Naive thymus-derived CD4-positive, alpha-beta T cell (primary cell): ENCODE results near the gene KLB. TPM values are rescaled to one million over a fixed set of nuclear protein-coding genes. Genes with fewer than 3 reads are reported as not detected.

Experiments used
- ATAC-seq: fragments of 150-1000 bp; cut with Tn5 transposase; 2 replicates; pipeline ENCODE4 v1.10.0; 2021; ENCODE audit warnings: mild to moderate bottlenecking, moderate library complexity
- CTCF ChIA-PET: fragments of 350-600 bp; sonication (Branson Sonifier 250); formaldehyde crosslinking; loops from one replicate; lab custom pipeline; 2021; ENCODE audit warnings: antibody characterized with exemption; lab: Charles Lee
- POLR2A ChIA-PET: fragments of 350-600 bp; sonication (Branson Sonifier 250); formaldehyde crosslinking; loops from one replicate; lab custom pipeline; 2021; ENCODE audit warnings: antibody characterized with exemption, inconsistent platforms; lab: Charles Lee
- DNase-seq, 9 donors: peaks; one replicate each; pipeline versions ENCODE4 v3.0.0 to v3.0.0-alpha.2; 2020 to 2022; ENCODE audit warnings: mixed read lengths in 1 of 9
- H3K27ac ChIP-seq: one replicate; pipeline ENCODE4 v1.7.0; 2013; ENCODE audit warnings: mild to moderate bottlenecking, low read depth, low read length, moderate library complexity
- H3K27me3 ChIP-seq, 2 donors: one replicate each; pipeline ENCODE4 v1.7.0; 2013; ENCODE audit warnings: low read length in 2 of 2, mild to moderate bottlenecking in 2 of 2, moderate library complexity in 2 of 2; ENCODE audit not compliant: control insufficient read depth in 2 of 2, insufficient read depth in 2 of 2
- H3K36me3 ChIP-seq, 3 experiments: 1 replicate in 2 of 3; 2 replicates in 1 of 3; pipeline ENCODE4 v1.7.0; 2013; ENCODE audit warnings: low read length in 3 of 3, mild to moderate bottlenecking in 3 of 3, moderate library complexity in 1 of 3; ENCODE audit not compliant: insufficient read depth in 3 of 3, control insufficient read depth in 2 of 3
- H3K4me1 ChIP-seq, 2 donors: one replicate each; pipeline ENCODE4 v1.7.0; 2013; ENCODE audit warnings: low read length in 2 of 2, mild to moderate bottlenecking in 2 of 2, moderate library complexity in 1 of 2; ENCODE audit not compliant: control insufficient read depth in 2 of 2, insufficient read depth in 2 of 2
- H3K4me3 ChIP-seq: 2 replicates; pipeline ENCODE4 v1.7.0; 2013; ENCODE audit warnings: mild to moderate bottlenecking, low read length
- H3K9me3 ChIP-seq, 3 experiments: 1 replicate in 2 of 3; 2 replicates in 1 of 3; pipeline ENCODE4 v1.7.0; 2013; ENCODE audit warnings: low read length in 3 of 3; ENCODE audit not compliant: control insufficient read depth in 2 of 3
- H3K27ac Mint-ChIP-seq, 9 donors: one replicate each; pipeline ENCODE4 v1.8.0; 2020 to 2022; ENCODE audit warnings: mixed read lengths in 9 of 9, mild to moderate bottlenecking in 8 of 9, moderate library complexity in 5 of 9, inconsistent platforms in 2 of 9
- H3K27me3 Mint-ChIP-seq, 5 donors: one replicate each; pipeline ENCODE4 v1.8.0; 2021 to 2022; ENCODE audit warnings: mixed read lengths in 5 of 5, mild to moderate bottlenecking in 1 of 5
- H3K36me3 Mint-ChIP-seq, 5 donors: one replicate each; pipeline ENCODE4 v1.8.0; 2020 to 2022; ENCODE audit warnings: mixed read lengths in 5 of 5, mild to moderate bottlenecking in 3 of 5, inconsistent platforms in 1 of 5
- H3K4me1 Mint-ChIP-seq, 7 donors: one replicate each; pipeline ENCODE4 v1.8.0; 2020 to 2022; ENCODE audit warnings: mixed read lengths in 7 of 7, mild to moderate bottlenecking in 3 of 7, inconsistent platforms in 1 of 7
- H3K4me3 Mint-ChIP-seq, 10 donors: one replicate each; pipeline ENCODE4 v1.8.0; 2020 to 2022; ENCODE audit warnings: mild to moderate bottlenecking in 10 of 10, mixed read lengths in 10 of 10, moderate library complexity in 6 of 10, inconsistent platforms in 2 of 10
- H3K9me3 Mint-ChIP-seq, 11 donors: one replicate each; pipeline ENCODE4 v1.8.0; 2020 to 2022; ENCODE audit warnings: mixed read lengths in 11 of 11, mild to moderate bottlenecking in 4 of 11, inconsistent platforms in 1 of 11, moderate library complexity in 1 of 11
- intact Hi-C, 2 donors: fragments of 100-400 bp; cut with micrococcal nuclease; formaldehyde crosslinking; loops; one replicate each; pipeline ENCODE4 v1.15.1; 2023
- polyA plus RNA-seq, 2 donors: library from polyadenylated mRNA; unstranded; fragments of 300-500 nt; fragmentation: Illumina TruSeq; gene quantifications; one replicate each; pipeline ENCODE4 v1.2.3, GENCODE V29; 2021
- total RNA-seq, 6 experiments: library from RNA in 5 of 6; stranded (reverse) in 5 of 6; gene quantifications; 1 replicate in 5 of 6; 2 replicates in 1 of 6; pipeline ENCODE4 v1.2.3 and lab custom pipeline; 2021 to 2026

KLB gene
- total and polyA plus RNA-seq, 7 experiments from 2014 or later: 0.07 TPM; not detected in 6

GRCh38 chr4:39429476-39430334 is 23.0 kb downstream of the KLB start:
- Histone ChIP-seq H3K27ac (no peak overlapping the region), H3K4me3 (no peak overlapping the region), H3K27me3 (no peaks in the 10 kb centered on the region), H3K36me3 (no peaks in the 10 kb centered on the region), H3K4me1 (no peaks in the 10 kb centered on the region), H3K9me3 (no peaks in the 10 kb centered on the region)
- H3K36me3 Mint-ChIP-seq: no peaks in the 10 kb centered on the region
- ChIA-PET CTCF (interaction anchor here (0.6 kb wide), 2 partner anchors 9 to 378 kb away, joined by 3 to 5 read pairs; no protein-coding TSS in a partner anchor), POLR2A (no interaction called here)
- ATAC-seq: no peak
- no peak overlapping the region for H3K27ac Mint-ChIP-seq
- no peak overlapping the region for H3K4me3 Mint-ChIP-seq
- no peaks in the 10 kb centered on the region for H3K4me1 Mint-ChIP-seq
- peaks cover 0 to 1% (median 0%) of the 10 kb centered on the region in 5 donors for H3K27me3 Mint-ChIP-seq
- no peaks in the 10 kb centered on the region for H3K9me3 Mint-ChIP-seq
- intact Hi-C loops: no loop called here
- DNase-seq: no peak

- no peak overlapping the region for H3K4me3 ChIP-seq
- DNase-seq: no peak
- H3K27me3 ChIP-seq: no peaks in the 10 kb centered on the region
- ChIA-PET CTCF (no interaction called here), POLR2A (interaction anchor here (1.0 kb wide), 1 partner anchor 14 kb away, joined by 4 read pairs; no protein-coding TSS in a partner anchor)
- H3K36me3 Mint-ChIP-seq: no peaks in the 10 kb centered on the region
- H3K4me1 ChIP-seq: no peaks in the 10 kb centered on the region
- H3K27me3 Mint-ChIP-seq: peaks cover 0 to 12% (median 0%) of the 10 kb centered on the region in 5 donors
- no peak overlapping the region for H3K4me3 Mint-ChIP-seq
- no peak for ATAC-seq
- H3K9me3 Mint-ChIP-seq: no peaks in the 10 kb centered on the region
- no peaks in the 10 kb centered on the region for H3K4me1 Mint-ChIP-seq
- intact Hi-C loops: no loop called here
- no peak overlapping the region for H3K27ac Mint-ChIP-seq
- no peaks in the 10 kb centered on the region for H3K9me3 ChIP-seq
- H3K36me3 ChIP-seq: no peaks in the 10 kb centered on the region
- H3K27ac ChIP-seq: no peak overlapping the region
Measured at GRCh38 chr4:39433878-39434492, 27.3 kb downstream of the KLB start.

- ChIA-PET CTCF (no interaction called here), POLR2A (no interaction called here)
- intact Hi-C loops: no loop called here
- ATAC-seq: no peak
- no peak for DNase-seq
- no peaks in the 10 kb centered on the region for H3K27me3 ChIP-seq
- Mint-ChIP-seq H3K9me3 (no peaks in the 10 kb centered on the region), H3K27ac (no peak overlapping the region), H3K36me3 (no peaks in the 10 kb centered on the region), H3K4me3 (no peak overlapping the region), H3K4me1 (no peaks in the 10 kb centered on the region), H3K27me3 (peaks cover 0 to 15% (median 0%) of the 10 kb centered on the region in 5 donors)
- no peak overlapping the region for H3K27ac ChIP-seq
- H3K36me3 ChIP-seq: no peaks in the 10 kb centered on the region
- no peaks in the 10 kb centered on the region for H3K9me3 ChIP-seq
- H3K4me3 ChIP-seq: no peak overlapping the region
- H3K4me1 ChIP-seq: no peaks in the 10 kb centered on the region
Measured at GRCh38 chr4:39435659-39436563, 29.2 kb downstream of the KLB start.

- Mint-ChIP-seq H3K4me3 (no peak overlapping the region), H3K36me3 (no peaks in the 10 kb centered on the region), H3K9me3 (no peaks in the 10 kb centered on the region), H3K27ac (no peak overlapping the region), H3K4me1 (no peaks in the 10 kb centered on the region), H3K27me3 (peaks cover 0 to 18% (median 0%) of the 10 kb centered on the region in 5 donors)
- ATAC-seq: no peak
- H3K4me1 ChIP-seq: no peaks in the 10 kb centered on the region
- no peak overlapping the region for H3K27ac ChIP-seq
- no peaks in the 10 kb centered on the region for H3K27me3 ChIP-seq
- ChIA-PET CTCF (interaction anchor here (0.7 kb wide), 1 partner anchor 17 kb away, joined by 3 read pairs; no protein-coding TSS in a partner anchor), POLR2A (no interaction called here)
- H3K9me3 ChIP-seq: no peaks in the 10 kb centered on the region
- DNase-seq: no peak
- intact Hi-C loops: no loop called here
- H3K4me3 ChIP-seq: no peak overlapping the region
- no peaks in the 10 kb centered on the region for H3K36me3 ChIP-seq
Measured at GRCh38 chr4:39441593-39441992, 34.9 kb downstream of the KLB start.

GRCh38 chr4:39442998-39443397 is 36.3 kb downstream of the KLB start:
- peaks cover 0 to 11% (median 0%) of the 10 kb centered on the region in 5 donors for H3K27me3 Mint-ChIP-seq
- intact Hi-C loops: no loop called here
- ATAC-seq: no peak

GRCh38 chr4:39446483-39446841 is 39.7 kb downstream of the KLB start:
- intact Hi-C loops: no loop called here
- H3K4me3 ChIP-seq: peak overlapping the region; percentile 26
- H3K27me3 ChIP-seq: no peaks in the 10 kb centered on the region
- ChIA-PET CTCF (interaction anchor here (0.7 kb wide), 1 partner anchor 13 kb away, joined by 3 read pairs; no protein-coding TSS in a partner anchor), POLR2A (interaction anchor here (0.9 to 1.8 kb wide), 4 partner anchors 11 to 192 kb away, joined by 3 to 8 read pairs (median 4); partner anchors contain the start of genes LIAS, RPL9 and SMIM14)
- no peak for DNase-seq
- H3K27ac ChIP-seq: no peak overlapping the region
- H3K9me3 ChIP-seq: no peaks in the 10 kb centered on the region
- Mint-ChIP-seq H3K27ac (no peak overlapping the region), H3K4me3 (peak overlapping the region in 5 of 10 donors; percentile 67 to 79 (median 75)), H3K27me3 (no peaks in the 10 kb centered on the region), H3K9me3 (no peaks in the 10 kb centered on the region), H3K36me3 (peaks cover 0 to 7% (median 0%) of the 10 kb centered on the region in 5 donors), H3K4me1 (peaks cover 0 to 9% (median 6%) of the 10 kb centered on the region in 7 donors)
- peaks cover 0 to 3% of the 10 kb centered on the region in 2 donors for H3K4me1 ChIP-seq
- peaks cover 0 to 4% (median 0%) of the 10 kb centered on the region in 3 experiments for H3K36me3 ChIP-seq
- no peak for ATAC-seq

More at GRCh38 chr4:39442998-39443397, 36.3 kb downstream of the KLB start:
- Histone ChIP-seq H3K27me3 (no peaks in the 10 kb centered on the region), H3K4me1 (peaks cover 0 to 3% of the 10 kb centered on the region in 2 donors), H3K9me3 (no peaks in the 10 kb centered on the region), H3K27ac (no peak overlapping the region), H3K4me3 (no peak overlapping the region), H3K36me3 (no peaks in the 10 kb centered on the region)
- Mint-ChIP-seq H3K27ac (no peak overlapping the region), H3K9me3 (no peaks in the 10 kb centered on the region), H3K4me1 (peaks cover 0 to 6% (median 4%) of the 10 kb centered on the region in 7 donors), H3K36me3 (no peaks in the 10 kb centered on the region), H3K4me3 (no peak overlapping the region)
- ChIA-PET CTCF (interaction anchor here (1.1 kb wide), 1 partner anchor 10 kb away, joined by 4 read pairs; no protein-coding TSS in a partner anchor), POLR2A (no interaction called here)
- DNase-seq: no peak
